ENCODE results near the gene FNDC3A.
A peak's percentile ranks its signal among the peaks of the same experiment; 100 is the strongest.
"Not testable (repeated sequence)": the region's sequence is repeated elsewhere in the genome, so short reads cannot be mapped to it uniquely, and the experiment has no call there.

FNDC3A gene

GRCh38 chr13:49044836-49045235, 69.1 kb downstream of the FNDC3A start:
- DNase-seq (ENCODE audit: low spot score) = no peak

GRCh38 chr13:49046002-49046401, 70.3 kb downstream of the FNDC3A start:
- DNase-seq (ENCODE audit: low spot score) = no peak

- no peak for DNase-seq (ENCODE audit: low spot score)
Observed at GRCh38 chr13:49046519-49046918, 70.8 kb downstream of the FNDC3A start.

GRCh38 chr13:49052813-49053212, 77.1 kb downstream of the FNDC3A start:
- DNase-seq (ENCODE audit: low spot score) = peak; percentile 92

- peak; percentile 16 for DNase-seq (ENCODE audit: low spot score)
Observed at GRCh38 chr13:49053215-49053614, 77.5 kb downstream of the FNDC3A start.

- DNase-seq (ENCODE audit: low spot score) = no peak
Observed at GRCh38 chr13:49053906-49054305, 78.2 kb downstream of the FNDC3A start.

GRCh38 chr13:49055021-49055420, 79.3 kb downstream of the FNDC3A start:
- DNase-seq (ENCODE audit: low spot score) = no peak

- no peak for DNase-seq (ENCODE audit: low spot score)
Observed at GRCh38 chr13:49057176-49057575, 81.5 kb downstream of the FNDC3A start.

- DNase-seq (ENCODE audit: low spot score) = no peak
Observed at GRCh38 chr13:49058761-49059160, 83.0 kb downstream of the FNDC3A start.

GRCh38 chr13:49060678-49061387, 85.1 kb downstream of the FNDC3A start:
- DNase-seq (ENCODE audit: low spot score) = no peak

GRCh38 chr13:49061388-49061752, 85.7 kb downstream of the FNDC3A start:
- not testable (repeated sequence) for DNase-seq (ENCODE audit: low spot score)

GRCh38 chr13:49062297-49062896, 86.7 kb downstream of the FNDC3A start:
- no peak for DNase-seq (ENCODE audit: low spot score)

- DNase-seq (ENCODE audit: low spot score) = no peak
Observed at GRCh38 chr13:49063011-49063410, 87.3 kb downstream of the FNDC3A start.

GRCh38 chr13:49063497-49063896, 87.8 kb downstream of the FNDC3A start:
- no peak for DNase-seq (ENCODE audit: low spot score)

- DNase-seq (ENCODE audit: low spot score) = no peak
Observed at GRCh38 chr13:49064476-49064875, 88.8 kb downstream of the FNDC3A start.

GRCh38 chr13:49066856-49067255, 91.1 kb downstream of the FNDC3A start:
- DNase-seq (ENCODE audit: low spot score) = no peak

GRCh38 chr13:49068498-49068897, 92.8 kb downstream of the FNDC3A start:
- not testable (repeated sequence) for DNase-seq (ENCODE audit: low spot score)

- not testable (repeated sequence) for DNase-seq (ENCODE audit: low spot score)
Observed at GRCh38 chr13:49070021-49070420, 94.3 kb downstream of the FNDC3A start.

- DNase-seq (ENCODE audit: low spot score) = no peak
Observed at GRCh38 chr13:49071341-49071937, 95.7 kb downstream of the FNDC3A start.

- no peak for DNase-seq (ENCODE audit: low spot score)
Observed at GRCh38 chr13:49082653-49083536, 107.2 kb downstream of the FNDC3A start.

GRCh38 chr13:49084961-49085360, 109.2 kb downstream of the FNDC3A start:
- no peak for DNase-seq (ENCODE audit: low spot score)

- no peak for DNase-seq (ENCODE audit: low spot score)
Observed at GRCh38 chr13:49086722-49087121, 111.0 kb downstream of the FNDC3A start.

GRCh38 chr13:49093376-49093775, 117.7 kb downstream of the FNDC3A start:
- DNase-seq (ENCODE audit: low spot score) = no peak

All from SW480 (cell line).